COLO668 (cell line): ENCODE measurements around the gene RABAC1.
"Not testable (repeated sequence)": the region's sequence is repeated elsewhere in the genome, so short reads cannot be mapped to it uniquely, and the experiment has no call there.

Experiments
- DNase-seq: peaks from one replicate; lab custom pipeline; 2025; ENCODE audit not compliant: unreplicated experiment; lab: John Stamatoyannopoulos, UW

Gene RABAC1

GRCh38 chr19:41959056-41960053, at the start of gene RABAC1:
RABAC1 (minus strand) TSS chr19:41959321; CDS start chr19:41959292, 29 bp downstream.
- DNase-seq, result peak; percentile 91

GRCh38 chr19:42006569-42006968, 47.4 kb upstream of the RABAC1 start:
- no peak for DNase-seq

- no peak for DNase-seq
These were observed 46.4 kb upstream of the RABAC1 start for GRCh38 chr19:42005504-42005903.

- no peak for DNase-seq
These were observed 44.6 kb upstream of the RABAC1 start for GRCh38 chr19:42003506-42004294.

- no peak for DNase-seq
These were observed 40.7 kb upstream of the RABAC1 start for GRCh38 chr19:41999878-42000208.

- peak; percentile 41 for DNase-seq
These were observed 40.2 kb upstream of the RABAC1 start for GRCh38 chr19:41999071-41999877.

GRCh38 chr19:41998246-41999020, 39.3 kb upstream of the RABAC1 start:
- DNase-seq, result peak; percentile 76

- peak; percentile 40 for DNase-seq
These were observed 38.7 kb upstream of the RABAC1 start for GRCh38 chr19:41997851-41998229.

GRCh38 chr19:41997121-41997850, 38.2 kb upstream of the RABAC1 start:
- DNase-seq, result no peak

GRCh38 chr19:41995959-41996797, 37.1 kb upstream of the RABAC1 start:
- DNase-seq, result peak; percentile 3

GRCh38 chr19:41994994-41995958, 36.2 kb upstream of the RABAC1 start:
- no peak for DNase-seq

- DNase-seq, result peak; percentile 14
These were observed 35.4 kb upstream of the RABAC1 start for GRCh38 chr19:41994521-41994971.

GRCh38 chr19:41993612-41994483, 34.7 kb upstream of the RABAC1 start, which contains the start of gene ATP1A3:
ATP1A3 (minus strand) TSS chr19:41994230; CDS start chr19:41994076, 154 bp downstream.
- DNase-seq, result peak; percentile 87

- not testable (repeated sequence) for DNase-seq
These were observed 32.9 kb upstream of the RABAC1 start for GRCh38 chr19:41991925-41992569.

- DNase-seq, result no peak
These were observed 31.9 kb upstream of the RABAC1 start for GRCh38 chr19:41991025-41991424.

- DNase-seq, result no peak
These were observed 31.5 kb upstream of the RABAC1 start for GRCh38 chr19:41990615-41991014.
